H7 (cell line): Measurements from ENCODE around the gene ABCE1. TPM values are rescaled to one million over a fixed set of nuclear protein-coding genes. Genes with fewer than 3 reads are reported as not detected.
"Not testable (repeated sequence)": the region's sequence is repeated elsewhere in the genome, so short reads cannot be mapped to it uniquely, and the experiment has no call there.

Source experiments
- DNase-seq: peaks from one replicate; pipeline ENCODE4 v3.0.0; 2012
- H3K27me3 ChIP-seq: 2 replicates; pipeline ENCODE4 v1.6.0; 2011; ENCODE audit warnings: mild to moderate bottlenecking, low read length; ENCODE audit not compliant: control insufficient read depth, insufficient read depth
- H3K36me3 ChIP-seq: replicated peaks from 2 replicates; pipeline ENCODE4 v1.5.1; 2011; ENCODE audit warnings: low read length; ENCODE audit not compliant: control insufficient read depth, insufficient read depth
- H3K4me3 ChIP-seq: 2 replicates; pipeline ENCODE4 v1.5.1; 2011; ENCODE audit warnings: low read depth, mild to moderate bottlenecking, control low read depth, low read length, moderate library complexity; ENCODE audit not compliant: insufficient read depth
- total RNA-seq: library from RNA; depleted of rRNA; stranded (reverse); fragments of >200 nt; shearing (Covaris generic); gene quantifications from 2 replicates; pipeline ENCODE4 v1.2.3, GENCODE V29; 2014

ABCE1 gene
- total RNA-seq, 1 experiment from 2014 or later: 165 TPM

GRCh38 chr4:145132511-145133098 lies 34.5 kb downstream of the ABCE1 start:
- no peak for DNase-seq
- Histone ChIP-seq H3K36me3 (no peaks in the 10 kb centered on the region; the same call in 1 of the 2 replicates), H3K4me3 (no peak overlapping the region), H3K27me3 (no peaks in the 10 kb centered on the region)

DNA sequence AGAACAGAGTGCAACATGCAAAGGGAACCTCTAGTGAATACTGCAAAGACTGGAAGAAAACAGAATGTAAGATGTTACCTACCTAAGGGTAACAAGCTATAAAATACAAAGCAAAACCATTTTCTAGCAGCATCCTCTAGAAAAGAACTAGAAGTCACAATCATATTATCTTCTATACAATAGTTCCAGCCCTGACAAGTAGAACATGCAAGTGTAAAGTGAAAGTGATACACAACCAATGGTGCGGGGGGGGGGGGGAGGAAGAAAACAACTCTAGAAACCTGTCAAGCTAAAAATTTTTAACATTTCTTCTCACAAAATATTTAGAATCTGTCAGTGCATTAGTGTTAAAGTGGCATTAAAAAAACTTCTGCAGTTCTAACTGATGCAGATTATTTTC lies 38.1 kb downstream of the ABCE1 start:
- H3K36me3 ChIP-seq: peaks cover 12% of the 10 kb centered on the region
- not testable (repeated sequence) for DNase-seq, H3K27me3 ChIP-seq, H3K4me3 ChIP-seq

DNA sequence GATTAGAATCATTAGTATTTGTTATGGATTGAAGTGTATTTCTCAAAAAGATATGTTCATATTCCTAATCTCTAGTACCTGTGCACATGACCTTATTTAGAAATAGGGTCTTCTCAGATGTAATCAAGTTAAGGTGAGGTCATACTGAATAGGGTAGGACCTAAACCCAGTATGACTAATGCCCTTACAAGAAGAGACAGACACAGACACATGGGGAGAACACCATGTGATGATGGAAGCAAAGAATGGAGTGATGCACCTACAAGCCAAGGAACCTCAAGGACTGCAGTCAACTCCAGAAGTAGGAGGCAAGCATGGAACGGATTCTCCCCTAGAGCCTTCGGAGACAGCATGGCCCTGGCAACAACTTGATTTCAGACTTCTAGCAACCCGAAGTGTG lies 50.9 kb downstream of the ABCE1 start:
- Histone ChIP-seq H3K4me3 (no peak overlapping the region), H3K27me3 (no peaks in the 10 kb centered on the region), H3K36me3 (peaks cover 36% of the 10 kb centered on the region)
- no peak for DNase-seq

DNA sequence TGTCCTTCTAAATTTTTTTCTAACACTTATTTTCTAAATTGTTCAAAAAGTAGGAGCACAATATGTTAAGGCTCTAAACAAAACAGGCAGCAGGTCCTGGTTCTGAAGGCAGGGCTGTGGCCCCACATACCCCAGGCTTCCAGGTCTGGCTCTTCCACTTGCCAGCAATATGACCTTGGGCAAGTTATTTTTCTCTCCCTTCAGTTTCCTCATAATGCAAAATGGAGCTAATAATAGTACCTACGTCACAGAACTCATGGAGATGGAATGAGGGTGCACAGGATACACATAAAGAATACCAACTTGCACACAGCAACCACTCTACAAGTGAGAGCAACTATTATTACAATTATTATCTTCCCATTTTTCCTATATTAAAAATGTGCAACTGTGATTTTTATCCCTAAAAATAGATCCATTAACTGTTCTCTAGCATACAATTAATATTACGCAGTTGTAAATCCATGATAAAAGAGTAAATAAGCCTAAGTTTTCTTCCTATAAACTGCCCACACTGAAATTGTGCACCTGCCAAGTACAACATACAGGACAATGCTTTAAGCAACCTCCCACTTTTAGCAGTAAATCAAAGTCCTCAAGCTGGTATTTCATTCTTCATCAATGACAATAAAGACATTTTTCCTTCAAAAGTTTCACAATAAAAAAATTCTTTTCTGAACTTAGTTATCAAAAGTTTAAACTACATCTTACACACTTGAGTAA lies 55.2 kb downstream of the ABCE1 start:
- Histone ChIP-seq H3K4me3 (no peak overlapping the region), H3K36me3 (peaks cover 16% of the 10 kb centered on the region), H3K27me3 (no peaks in the 10 kb centered on the region)
- no peak for DNase-seq

GRCh38 chr4:145153904-145154298 lies 55.8 kb downstream of the ABCE1 start:
- H3K36me3 ChIP-seq: peaks cover 18% of the 10 kb centered on the region

DNA sequence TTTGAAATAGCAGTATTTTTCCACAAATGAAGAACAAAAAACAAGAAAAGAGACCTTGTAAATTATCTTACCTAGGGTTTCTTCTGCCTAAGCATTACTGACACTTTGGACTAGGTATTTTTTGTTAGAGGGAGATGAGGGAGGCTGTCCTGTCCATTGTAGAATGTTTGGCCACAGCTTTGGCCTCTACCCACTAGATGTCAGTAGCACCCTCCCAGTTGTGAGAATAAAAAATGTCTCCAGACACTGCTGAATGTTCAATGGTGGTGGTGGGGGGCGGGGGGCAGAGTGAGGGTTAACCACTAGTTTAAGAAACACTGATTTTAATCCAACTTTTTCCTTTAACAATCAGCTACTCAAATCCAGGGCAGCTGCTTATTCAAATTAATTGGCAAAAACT lies 56.5 kb downstream of the ABCE1 start:
- peaks cover 13% of the 10 kb centered on the region for H3K36me3 ChIP-seq
- DNase-seq: peak; percentile 10
- no peaks in the 10 kb centered on the region for H3K27me3 ChIP-seq
- no peak overlapping the region for H3K4me3 ChIP-seq

More at GRCh38 chr4:145153904-145154298, 55.8 kb downstream of the ABCE1 start:
- no peak for DNase-seq
- Histone ChIP-seq H3K4me3 (no peak overlapping the region), H3K27me3 (no peaks in the 10 kb centered on the region)

DNA sequence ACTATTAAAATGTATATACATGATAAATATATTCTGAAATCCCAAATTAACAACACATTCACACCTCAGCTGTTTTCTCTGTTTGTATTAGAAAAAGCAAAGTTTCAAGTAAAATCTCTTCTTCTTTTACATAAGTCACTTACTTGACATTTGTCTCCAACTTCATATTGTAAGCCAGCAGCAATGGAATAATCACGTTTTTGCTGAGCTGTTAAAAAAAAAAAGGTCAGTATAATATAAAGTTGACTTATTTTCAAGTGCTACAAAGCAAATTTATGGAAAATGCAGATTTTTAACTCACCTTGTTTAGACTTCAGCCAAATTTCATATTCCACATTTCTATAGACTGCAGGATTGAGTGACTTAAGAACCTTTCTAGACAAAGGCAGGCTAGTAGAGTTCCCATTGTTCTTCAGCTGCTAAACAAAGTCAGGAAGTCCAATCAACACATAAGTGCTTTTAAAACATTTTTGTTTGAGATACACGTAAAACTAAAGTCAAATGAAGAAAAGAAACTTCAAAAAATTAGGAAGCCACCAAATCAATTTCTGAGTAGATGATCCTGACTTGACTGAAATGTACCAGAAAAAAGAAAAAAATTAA lies 57.3 kb downstream of the ABCE1 start:
- H3K4me3 ChIP-seq: no peak overlapping the region
- no peaks in the 10 kb centered on the region for H3K27me3 ChIP-seq
- peaks cover 11% of the 10 kb centered on the region for H3K36me3 ChIP-seq
- no peak for DNase-seq

GRCh38 chr4:145156986-145157385 lies 58.9 kb downstream of the ABCE1 start:
- H3K36me3 ChIP-seq: peaks cover 6% of the 10 kb centered on the region
- H3K27me3 ChIP-seq: no peaks in the 10 kb centered on the region
- no peak for DNase-seq
- H3K4me3 ChIP-seq: no peak overlapping the region

DNA sequence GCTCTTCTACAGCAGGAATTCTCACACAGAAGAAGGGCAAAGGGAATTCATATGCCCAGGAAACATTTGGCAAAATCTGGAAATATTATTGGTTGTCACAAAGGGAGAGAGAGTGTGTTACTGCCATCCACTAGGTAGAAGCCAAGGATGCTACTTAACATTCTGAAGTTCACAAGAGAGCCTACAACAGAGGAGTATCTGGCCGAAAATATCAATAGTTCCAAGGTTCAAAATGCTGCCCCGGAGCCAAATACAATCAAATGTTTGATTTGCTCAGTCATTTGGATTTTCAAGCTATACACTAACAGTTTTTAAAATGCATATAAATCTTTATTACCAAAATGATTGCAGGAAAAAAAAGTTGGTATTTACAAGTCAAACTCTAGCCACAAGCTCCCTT lies 63.4 kb downstream of the ABCE1 start:
- H3K27me3 ChIP-seq: no peaks in the 10 kb centered on the region
- peaks cover 3% of the 10 kb centered on the region for H3K36me3 ChIP-seq
- H3K4me3 ChIP-seq: no peak overlapping the region
- DNase-seq: no peak

- no peaks in the 10 kb centered on the region for H3K27me3 ChIP-seq
- H3K4me3 ChIP-seq: no peak overlapping the region
- peaks cover 6% of the 10 kb centered on the region; the same call in 1 of the 2 replicates for H3K36me3 ChIP-seq
- no peak for DNase-seq
These were observed 69.8 kb downstream of the ABCE1 start for GRCh38 chr4:145167887-145168286.

- no peak overlapping the region for H3K4me3 ChIP-seq
- peaks cover 6% of the 10 kb centered on the region; the same call in 1 of the 2 replicates for H3K36me3 ChIP-seq
- no peaks in the 10 kb centered on the region for H3K27me3 ChIP-seq
- DNase-seq: no peak
These were observed 70.6 kb downstream of the ABCE1 start for GRCh38 chr4:145168581-145169187.

- H3K4me3 ChIP-seq: no peak overlapping the region
- no peak for DNase-seq
- H3K27me3 ChIP-seq: no peaks in the 10 kb centered on the region
- H3K36me3 ChIP-seq: peaks cover 6% of the 10 kb centered on the region
These were observed 72.1 kb downstream of the ABCE1 start for GRCh38 chr4:145170223-145170622.

DNA sequence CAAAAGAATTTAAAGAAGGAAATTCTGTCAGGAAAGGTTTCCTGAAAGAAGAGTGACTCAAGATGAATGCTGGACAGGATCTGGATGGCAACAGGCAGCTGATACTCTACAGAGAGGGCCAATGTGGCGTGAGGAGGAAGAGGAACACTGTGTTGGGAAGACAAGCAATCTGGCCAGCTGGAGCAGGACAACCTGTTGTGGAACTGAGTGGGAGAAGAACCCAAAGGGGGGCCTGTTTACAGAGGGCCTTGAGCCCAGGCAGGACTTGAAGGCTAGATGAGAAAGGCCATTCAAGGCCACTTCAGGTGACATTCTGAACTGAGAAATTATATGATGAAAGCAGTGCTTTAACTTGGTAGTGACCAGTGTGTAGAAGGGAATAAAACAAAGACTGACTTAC lies 73.8 kb downstream of the ABCE1 start:
- Histone ChIP-seq H3K27me3 (no peaks in the 10 kb centered on the region), H3K4me3 (no peak overlapping the region), H3K36me3 (peaks cover 6% of the 10 kb centered on the region)
- no peak for DNase-seq

DNA sequence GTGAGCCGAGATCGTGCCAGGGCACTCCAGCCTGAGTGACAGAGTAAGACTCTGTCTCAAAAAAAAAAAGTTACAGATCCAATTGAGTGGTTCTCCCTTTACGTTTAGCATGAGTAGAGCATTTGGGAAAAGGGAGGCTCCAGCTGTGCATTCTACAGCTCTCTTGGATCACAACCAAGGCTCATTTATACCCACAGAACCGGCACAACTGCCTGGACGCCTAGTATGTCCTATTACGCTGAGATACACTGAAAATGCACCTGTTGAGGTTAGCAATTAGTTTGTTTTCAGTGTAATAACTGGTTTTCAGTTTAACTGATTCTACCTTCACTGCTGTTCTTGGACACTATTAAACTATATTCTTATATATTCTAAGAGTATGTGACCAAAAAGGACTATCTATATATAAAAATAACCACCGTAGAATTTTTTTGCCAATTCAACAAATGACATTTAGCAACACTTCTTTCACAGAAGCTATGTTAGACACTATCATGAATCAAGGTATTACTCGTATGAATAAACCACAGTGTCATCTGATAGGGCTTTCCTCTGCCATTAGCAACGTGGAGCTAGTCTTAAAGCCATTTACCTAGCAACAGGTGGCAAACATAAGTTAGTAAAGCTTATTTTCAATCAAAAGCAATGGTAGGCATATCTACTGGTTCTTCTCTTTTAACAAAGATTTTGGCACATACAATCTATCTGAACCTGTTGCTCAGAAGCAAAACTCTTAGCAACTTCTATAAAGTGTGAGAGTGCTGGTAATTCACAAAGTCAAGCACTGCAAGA lies 78.7 kb downstream of the ABCE1 start:
- no peak for DNase-seq
- peaks cover 1% of the 10 kb centered on the region for H3K36me3 ChIP-seq
- no peak overlapping the region for H3K4me3 ChIP-seq
- H3K27me3 ChIP-seq: no peaks in the 10 kb centered on the region
